Measurements from ENCODE around the gene BRIX1.

DNA sequence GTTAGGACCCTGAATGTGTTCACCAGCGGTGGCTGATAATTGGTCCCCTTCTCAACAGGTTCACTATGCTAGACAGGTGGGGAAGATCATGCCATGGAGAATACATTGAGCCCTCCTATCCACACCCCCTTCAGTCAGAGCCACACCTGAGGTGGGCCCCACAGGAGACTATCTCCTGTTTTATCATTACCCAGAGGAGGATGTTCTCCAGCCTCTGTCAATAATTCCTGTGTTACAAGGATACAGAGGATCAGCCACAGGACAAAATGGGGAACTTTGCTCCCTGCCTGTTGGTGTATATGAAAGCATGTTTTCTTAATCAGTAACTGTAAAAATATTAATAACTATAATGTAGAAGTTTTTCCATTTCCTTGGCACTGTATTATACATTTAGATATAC lies 26.1 kb upstream of the BRIX1 start:
- TF ChIP-seq, protein P1, sequence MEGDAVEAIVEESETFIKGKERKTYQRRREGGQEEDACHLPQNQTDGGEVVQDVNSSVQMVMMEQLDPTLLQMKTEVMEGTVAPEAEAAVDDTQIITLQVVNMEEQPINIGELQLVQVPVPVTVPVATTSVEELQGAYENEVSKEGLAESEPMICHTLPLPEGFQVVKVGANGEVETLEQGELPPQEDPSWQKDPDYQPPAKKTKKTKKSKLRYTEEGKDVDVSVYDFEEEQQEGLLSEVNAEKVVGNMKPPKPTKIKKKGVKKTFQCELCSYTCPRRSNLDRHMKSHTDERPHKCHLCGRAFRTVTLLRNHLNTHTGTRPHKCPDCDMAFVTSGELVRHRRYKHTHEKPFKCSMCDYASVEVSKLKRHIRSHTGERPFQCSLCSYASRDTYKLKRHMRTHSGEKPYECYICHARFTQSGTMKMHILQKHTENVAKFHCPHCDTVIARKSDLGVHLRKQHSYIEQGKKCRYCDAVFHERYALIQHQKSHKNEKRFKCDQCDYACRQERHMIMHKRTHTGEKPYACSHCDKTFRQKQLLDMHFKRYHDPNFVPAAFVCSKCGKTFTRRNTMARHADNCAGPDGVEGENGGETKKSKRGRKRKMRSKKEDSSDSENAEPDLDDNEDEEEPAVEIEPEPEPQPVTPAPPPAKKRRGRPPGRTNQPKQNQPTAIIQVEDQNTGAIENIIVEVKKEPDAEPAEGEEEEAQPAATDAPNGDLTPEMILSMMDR (IDR thresholded peaks at IDR 0.05 in 8 of 11, conservative IDR thresholded peaks at IDR 0.05 in 3 of 11), result no peak
- TF ChIP-seq POLR2AphosphoS5 (IDR thresholded peaks at IDR 0.05) (no peak), POLR2A (IDR thresholded peaks at IDR 0.05) (no peak)
